Muscle layer of colon (tissue), 2 donors: Measurements from ENCODE around the gene CDKN2B-AS1.
A peak's percentile ranks its signal among the peaks of the same experiment; 100 is the strongest.
"Not testable (repeated sequence)": the region's sequence is repeated elsewhere in the genome, so short reads cannot be mapped to it uniquely, and the experiment has no call there.

Source experiments
- H3K27ac ChIP-seq: one replicate; pipeline ENCODE4 v1.7.0; 2013; ENCODE audit warnings: low read depth, mild to moderate bottlenecking, low read length, moderate library complexity
- H3K27me3 ChIP-seq, 2 donors: one replicate each; pipeline ENCODE4 v1.7.0; 2013; ENCODE audit warnings: low read length in 2 of 2, mild to moderate bottlenecking in 2 of 2; ENCODE audit not compliant: insufficient read depth in 2 of 2, control insufficient read depth in 1 of 2
- H3K36me3 ChIP-seq: one replicate; pipeline ENCODE4 v1.7.0; 2013; ENCODE audit warnings: mild to moderate bottlenecking, low read length; ENCODE audit not compliant: insufficient read depth
- H3K4me1 ChIP-seq: one replicate; pipeline ENCODE4 v1.7.0; 2013; ENCODE audit warnings: mild to moderate bottlenecking, low read length; ENCODE audit not compliant: insufficient read depth
- H3K4me3 ChIP-seq, 2 donors: one replicate each; pipeline ENCODE4 v1.7.0; 2013; ENCODE audit warnings: low read length in 2 of 2, low read depth in 1 of 2, mild to moderate bottlenecking in 1 of 2, moderate library complexity in 1 of 2
- H3K9ac ChIP-seq: one replicate; pipeline ENCODE4 v1.7.0; 2013; ENCODE audit warnings: low read length
- H3K9me3 ChIP-seq: one replicate; pipeline ENCODE4 v1.7.0; 2013; ENCODE audit warnings: mild to moderate bottlenecking, low read length
- donor health status: abdominal sarcoma.
- donor health status: Adenocarcinoma of cecum.

Gene CDKN2B-AS1

DNA sequence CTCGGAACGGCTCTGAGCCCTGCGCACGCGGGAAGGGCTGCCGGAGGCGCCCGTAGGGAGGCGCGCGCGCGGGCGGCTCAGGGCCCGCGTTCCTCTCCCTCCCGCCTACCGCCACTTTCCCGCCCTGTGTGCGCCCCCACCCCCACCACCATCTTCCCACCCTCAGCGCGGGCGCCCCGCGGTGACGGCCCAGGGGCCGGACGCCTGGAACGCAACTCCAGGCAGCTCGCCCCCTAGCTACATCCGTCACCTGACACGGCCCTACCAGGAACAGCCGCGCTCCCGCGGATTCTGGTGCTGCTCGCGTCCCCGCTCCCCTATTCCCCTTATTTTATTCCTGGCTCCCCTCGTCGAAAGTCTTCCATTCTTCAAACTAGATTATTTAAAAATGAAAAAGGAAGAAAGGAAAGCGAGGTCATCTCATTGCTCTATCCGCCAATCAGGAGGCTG lies at the start of gene CDKN2B-AS1:
TSS of gene CDKN2B-AS1 (plus strand) at position 236 of the 450 bp plus-strand sequence.
- H3K27me3 ChIP-seq: peaks cover 22 to 44% of the 10 kb centered on the region in 2 donors
- peak within 1 kb of the TSS; percentile 13 for H3K9ac ChIP-seq
- no peaks in the 10 kb centered on the region for H3K9me3 ChIP-seq
- peaks cover 12% of the 10 kb centered on the region for H3K4me1 ChIP-seq
- peak within 1 kb of the TSS; percentile 29 for H3K27ac ChIP-seq
- H3K36me3 ChIP-seq: no peaks in the 10 kb centered on the region
- H3K4me3 ChIP-seq: peak within 1 kb of the TSS; percentile 84 to 86

DNA sequence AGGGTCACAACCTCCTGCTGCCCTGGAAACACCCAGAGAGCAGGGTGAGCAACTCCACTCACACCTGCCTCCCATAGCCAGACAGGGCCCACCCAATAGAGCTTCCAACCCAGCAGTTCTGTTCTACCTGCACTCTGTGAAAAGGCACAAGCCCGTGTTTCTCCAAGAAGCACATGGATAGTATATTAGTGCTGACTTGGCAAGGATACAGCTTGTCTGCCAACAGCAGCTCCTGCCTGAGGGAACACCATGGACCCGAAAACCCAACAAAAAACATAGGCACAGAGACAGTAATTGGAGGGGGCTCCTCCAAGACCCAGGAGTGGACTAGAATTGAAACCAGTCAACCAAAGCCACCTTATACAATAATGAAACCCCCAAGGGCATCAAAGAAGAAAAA lies 49.0 kb upstream of the CDKN2B-AS1 start:
- Histone ChIP-seq H3K4me3 (no peak overlapping the region), H3K9me3 (no peaks in the 10 kb centered on the region), H3K4me1 (no peaks in the 10 kb centered on the region), H3K27me3 (no peaks in the 10 kb centered on the region), H3K36me3 (no peaks in the 10 kb centered on the region), H3K9ac (no peak overlapping the region), H3K27ac (no peak overlapping the region)

- Histone ChIP-seq H3K9me3 (no peaks in the 10 kb centered on the region), H3K4me1 (no peaks in the 10 kb centered on the region), H3K4me3 (no peak overlapping the region), H3K36me3 (no peaks in the 10 kb centered on the region), H3K27me3 (no peaks in the 10 kb centered on the region), H3K9ac (no peak overlapping the region), H3K27ac (no peak overlapping the region)
Observed at GRCh38 chr9:21958833-21959232, 35.8 kb upstream of the CDKN2B-AS1 start.

DNA sequence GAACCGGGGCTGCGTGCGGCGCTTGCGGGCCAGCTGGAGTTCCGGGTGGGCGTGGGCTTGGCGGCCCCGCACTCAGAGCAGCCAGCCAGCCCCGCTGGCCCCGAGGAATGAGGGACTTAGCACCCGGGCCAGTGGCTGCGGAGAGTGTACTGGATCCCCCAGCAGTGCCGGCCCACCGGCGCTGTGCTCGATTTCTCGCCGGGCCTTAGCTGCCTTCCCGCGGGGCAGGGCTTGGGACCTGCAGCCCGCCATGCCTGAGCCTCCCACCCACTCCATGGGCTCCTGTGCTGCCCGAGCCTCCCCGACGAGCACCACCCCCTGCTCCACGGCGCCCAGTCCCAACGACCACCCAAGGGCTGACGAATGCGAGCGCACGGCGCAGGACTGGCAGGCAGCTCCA lies 35.3 kb upstream of the CDKN2B-AS1 start:
- H3K9ac ChIP-seq, H3K27ac ChIP-seq, H3K4me1 ChIP-seq, H3K36me3 ChIP-seq, H3K4me3 ChIP-seq, H3K27me3 ChIP-seq, H3K9me3 ChIP-seq: not testable (repeated sequence)

GRCh38 chr9:21961569-21961968 lies 33.0 kb upstream of the CDKN2B-AS1 start:
- Histone ChIP-seq H3K27ac (no peak overlapping the region), H3K27me3 (peaks cover 16 to 23% of the 10 kb centered on the region in 2 donors), H3K4me1 (peaks cover 12% of the 10 kb centered on the region), H3K4me3 (no peak overlapping the region), H3K36me3 (no peaks in the 10 kb centered on the region), H3K9ac (no peak overlapping the region), H3K9me3 (no peaks in the 10 kb centered on the region)

- no peaks in the 10 kb centered on the region for H3K36me3 ChIP-seq
- peaks cover 16% of the 10 kb centered on the region for H3K9me3 ChIP-seq
- H3K27ac ChIP-seq: no peak overlapping the region
- H3K4me1 ChIP-seq: peaks cover 12% of the 10 kb centered on the region
- H3K9ac ChIP-seq: no peak overlapping the region
- H3K4me3 ChIP-seq: peak overlapping the region; percentile 26 to 53
- H3K27me3 ChIP-seq: peaks cover 49 to 57% of the 10 kb centered on the region in 2 donors
Observed at GRCh38 chr9:21964925-21965385, 29.6 kb upstream of the CDKN2B-AS1 start.

DNA sequence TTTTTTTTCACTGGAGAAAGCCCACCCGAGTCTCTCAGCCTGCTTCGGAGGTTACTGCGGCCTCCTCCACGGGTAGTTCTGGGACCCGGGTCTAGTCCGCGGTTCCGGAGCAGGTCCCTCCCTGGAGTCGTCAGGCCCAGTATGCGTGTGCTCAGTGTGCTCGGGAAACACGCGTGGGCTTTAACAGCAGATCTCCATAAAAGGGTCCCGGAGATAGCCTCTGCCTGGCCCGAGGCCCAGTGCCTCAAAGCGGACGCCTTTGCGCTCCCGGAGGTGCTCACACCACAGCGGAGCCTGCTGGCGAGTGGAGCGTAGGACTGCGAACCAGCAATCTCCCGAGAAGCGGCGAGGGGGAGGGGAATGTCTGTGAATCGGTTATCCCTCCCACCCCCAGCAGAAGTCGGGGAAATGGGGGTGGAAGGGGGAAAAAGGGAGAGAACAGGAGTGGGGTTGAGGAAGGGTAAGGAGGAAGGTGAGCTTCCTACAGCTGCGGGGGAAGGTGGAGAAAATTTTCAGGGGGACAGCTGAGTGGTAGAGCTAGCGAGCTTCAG lies 29.1 kb upstream of the CDKN2B-AS1 start:
- H3K4me1 ChIP-seq: peaks cover 12% of the 10 kb centered on the region
- peak overlapping the region; percentile 26 to 53 for H3K4me3 ChIP-seq
- H3K27ac ChIP-seq: no peak overlapping the region
- peaks cover 21% of the 10 kb centered on the region for H3K9me3 ChIP-seq
- H3K36me3 ChIP-seq: no peaks in the 10 kb centered on the region
- H3K27me3 ChIP-seq: peaks cover 54 to 62% of the 10 kb centered on the region in 2 donors
- H3K9ac ChIP-seq: no peak overlapping the region

DNA sequence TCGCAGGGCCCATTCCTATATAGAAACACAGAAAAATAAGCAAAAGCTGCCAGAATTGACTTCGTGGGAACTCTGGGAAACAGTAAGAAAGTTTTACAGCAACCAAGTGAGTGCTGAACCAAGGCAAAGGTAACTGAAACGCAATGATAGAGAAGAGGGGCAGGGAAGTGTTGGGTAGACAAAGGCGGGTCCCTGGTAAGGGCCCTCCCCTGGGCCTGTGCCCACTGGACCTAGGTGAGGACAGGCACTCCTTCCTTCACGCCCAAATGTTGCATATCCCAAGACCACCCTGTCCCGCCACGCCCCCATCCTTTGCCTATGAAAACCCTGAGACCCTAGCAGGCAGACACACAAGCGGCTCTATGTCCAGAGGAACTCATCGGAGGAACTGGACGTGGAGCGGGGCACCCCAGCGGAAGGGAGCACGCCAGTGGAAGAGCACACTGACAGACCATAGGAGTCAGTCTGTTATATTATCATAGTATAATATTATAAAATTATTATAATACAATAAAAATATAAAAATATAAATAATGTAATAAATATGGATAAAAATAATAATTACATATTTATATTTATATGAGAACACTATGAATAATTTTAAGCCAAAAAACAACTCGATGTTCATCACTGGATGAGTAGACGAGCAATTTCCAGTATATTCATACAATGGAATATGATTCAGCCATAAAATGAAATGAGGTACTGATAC lies 28.3 kb upstream of the CDKN2B-AS1 start:
- Histone ChIP-seq H3K4me1 (peaks cover 12% of the 10 kb centered on the region), H3K27me3 (peaks cover 62 to 70% of the 10 kb centered on the region in 2 donors), H3K36me3 (no peaks in the 10 kb centered on the region), H3K9ac (no peak overlapping the region), H3K4me3 (peak overlapping the region in 1 of 2 donors; percentile 53), H3K27ac (no peak overlapping the region), H3K9me3 (peaks cover 22% of the 10 kb centered on the region)

GRCh38 chr9:21967169-21967568 lies 27.4 kb upstream of the CDKN2B-AS1 start:
- Histone ChIP-seq H3K9me3 (peaks cover 22% of the 10 kb centered on the region), H3K27me3 (peaks cover 70 to 76% of the 10 kb centered on the region in 2 donors), H3K9ac (no peak overlapping the region), H3K36me3 (no peaks in the 10 kb centered on the region), H3K27ac (no peak overlapping the region), H3K4me3 (no peak overlapping the region), H3K4me1 (peaks cover 12% of the 10 kb centered on the region)

GRCh38 chr9:21967702-21968101 lies 26.9 kb upstream of the CDKN2B-AS1 start:
- H3K4me1 ChIP-seq: peaks cover 12% of the 10 kb centered on the region
- peaks cover 22% of the 10 kb centered on the region for H3K9me3 ChIP-seq
- no peak overlapping the region for H3K9ac ChIP-seq
- no peak overlapping the region for H3K4me3 ChIP-seq
- no peaks in the 10 kb centered on the region for H3K36me3 ChIP-seq
- peaks cover 75 to 81% of the 10 kb centered on the region in 2 donors for H3K27me3 ChIP-seq
- no peak overlapping the region for H3K27ac ChIP-seq

DNA sequence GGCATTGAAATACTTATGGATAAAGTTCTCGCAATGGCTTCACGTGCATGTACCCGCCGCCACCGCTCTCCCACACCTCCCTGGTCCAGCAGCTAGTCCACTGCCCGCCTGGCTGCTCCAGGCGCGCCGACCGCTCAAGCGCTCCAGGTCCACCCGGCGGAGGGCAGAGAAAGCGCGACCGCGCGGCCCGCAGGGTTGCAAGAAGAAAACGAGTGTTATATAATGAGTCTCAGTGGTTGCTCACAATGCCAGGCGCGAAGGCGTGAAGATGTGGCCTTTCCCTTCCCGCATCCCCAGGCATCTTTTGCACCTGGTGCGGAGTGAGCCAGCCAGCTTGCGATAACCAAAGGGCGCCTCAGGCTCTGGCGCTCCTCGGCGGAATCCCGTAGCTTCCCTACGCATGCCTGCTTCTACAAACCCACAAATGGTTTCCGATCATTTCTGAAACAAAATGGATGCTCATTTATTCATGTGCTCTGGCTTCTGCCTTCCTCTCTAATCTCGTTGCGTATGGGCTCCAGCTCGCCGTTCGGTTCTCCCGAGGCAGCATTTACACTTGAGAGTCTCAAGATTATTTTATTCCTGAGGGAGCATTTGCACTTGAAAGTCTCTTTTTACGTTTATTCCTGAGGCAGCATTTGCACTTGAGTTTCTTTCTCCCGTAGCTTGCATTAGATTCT lies 26.1 kb upstream of the CDKN2B-AS1 start:
- peaks cover 22% of the 10 kb centered on the region for H3K9me3 ChIP-seq
- H3K36me3 ChIP-seq: no peaks in the 10 kb centered on the region
- no peak overlapping the region for H3K9ac ChIP-seq
- peak overlapping the region; percentile 9 to 27 for H3K4me3 ChIP-seq
- peaks cover 82 to 89% of the 10 kb centered on the region in 2 donors for H3K27me3 ChIP-seq
- no peak overlapping the region for H3K27ac ChIP-seq
- H3K4me1 ChIP-seq: peaks cover 12% of the 10 kb centered on the region
